Medulla oblongata (tissue), 1 donor: ENCODE data around the gene ADAT3.
"Not testable (repeated sequence)": the region's sequence is repeated elsewhere in the genome, so short reads cannot be mapped to it uniquely, and the experiment has no call there.

Experiments used
- DNase-seq: peaks from one replicate; pipeline ENCODE4 v3.0.0-alpha.2; 2015; ENCODE audit errors: extremely low spot score

Gene ADAT3

GRCh38 chr19:1866693-1867348, 38.4 kb upstream of the ADAT3 start:
- no peak for DNase-seq

GRCh38 chr19:1867349-1867724, 37.9 kb upstream of the ADAT3 start:
- DNase-seq = no peak

- no peak for DNase-seq
Observed at GRCh38 chr19:1868971-1869370, 36.2 kb upstream of the ADAT3 start.

- no peak for DNase-seq
Observed at GRCh38 chr19:1871140-1871597, 34.0 kb upstream of the ADAT3 start.

GRCh38 chr19:1871630-1872029, 33.6 kb upstream of the ADAT3 start:
- no peak for DNase-seq

GRCh38 chr19:1872807-1873523, 32.2 kb upstream of the ADAT3 start:
- no peak for DNase-seq

- DNase-seq = peak; percentile 47
Observed at GRCh38 chr19:1873524-1874473, 31.4 kb upstream of the ADAT3 start.

GRCh38 chr19:1874554-1875185, 30.5 kb upstream of the ADAT3 start:
- DNase-seq = peak; percentile 5

- peak; percentile 14 for DNase-seq
Observed at GRCh38 chr19:1875265-1875645, 29.9 kb upstream of the ADAT3 start.

GRCh38 chr19:1875646-1876495, 29.3 kb upstream of the ADAT3 start:
- DNase-seq = peak; percentile 95

- peak; percentile 3 for DNase-seq
Observed at GRCh38 chr19:1876496-1877279, 28.5 kb upstream of the ADAT3 start.

GRCh38 chr19:1877280-1877660, 27.9 kb upstream of the ADAT3 start:
- not testable (repeated sequence) for DNase-seq

GRCh38 chr19:1878583-1878982, 26.6 kb upstream of the ADAT3 start:
- DNase-seq = not testable (repeated sequence)

- DNase-seq = not testable (repeated sequence)
Observed at GRCh38 chr19:1879982-1880381, 25.2 kb upstream of the ADAT3 start.

- DNase-seq = peak; percentile 2
Observed at GRCh38 chr19:1880611-1881392, 24.4 kb upstream of the ADAT3 start.

- not testable (repeated sequence) for DNase-seq
Observed at GRCh38 chr19:1881393-1882088, 23.7 kb upstream of the ADAT3 start.

- DNase-seq = peak; percentile 76
Observed at GRCh38 chr19:1882089-1882785, 23.0 kb upstream of the ADAT3 start.
